T47D (cell line): ENCODE data around the gene ITPR2.
"Not testable (repeated sequence)": the region's sequence is repeated elsewhere in the genome, so short reads cannot be mapped to it uniquely, and the experiment has no call there.

Experiments used
- DNase-seq, 2 experiments: peaks; one replicate each; pipeline versions ENCODE4 v3.0.0 to v3.0.0-alpha.2; 2011 to 2012; ENCODE audit warnings: low read depth in 1 of 2, low spot score in 1 of 2
- JUND ChIP-seq: IDR thresholded peaks from 2 replicates; pipeline ENCODE4 v1.6.1; 2012; ENCODE audit warnings: low read depth
- in situ Hi-C: cut with HindIII; loops from 2 replicates; pipeline ENCODE4 v1.10.0; 2016; ENCODE audit warnings: low sequenced_read_pairs, low pct_unique_long_range_greater_than_20kb

Gene ITPR2

GRCh38 chr12:26790645-26790994 lies 42.4 kb downstream of the ITPR2 start:
- DNase-seq, result no peak
- no peak for TF ChIP-seq JUND
- in situ Hi-C loops, result no loop called here

- in situ Hi-C loops, result no loop called here
- no peak for TF ChIP-seq JUND
- peak in 1 of 2 experiments; percentile 46 for DNase-seq
Measured at GRCh38 chr12:26789731-26790644, 43.0 kb downstream of the ITPR2 start.

GRCh38 chr12:26786865-26787514 lies 46.0 kb downstream of the ITPR2 start:
- in situ Hi-C loops, result no loop called here
- no peak for DNase-seq
- no peak for TF ChIP-seq JUND

GRCh38 chr12:26786491-26786864 lies 46.5 kb downstream of the ITPR2 start:
- DNase-seq, result no peak
- no peak for TF ChIP-seq JUND
- in situ Hi-C loops, result no loop called here

GRCh38 chr12:26783816-26784379 lies 49.1 kb downstream of the ITPR2 start:
- in situ Hi-C loops, DNase-seq: not testable (repeated sequence)

GRCh38 chr12:26783131-26783526 lies 49.9 kb downstream of the ITPR2 start:
- no peak for DNase-seq
- TF ChIP-seq JUND, result no peak
- in situ Hi-C loops, result no loop called here

- in situ Hi-C loops, result no loop called here
- no peak for TF ChIP-seq JUND
- peak in 1 of 2 experiments; percentile 23 for DNase-seq
Measured at GRCh38 chr12:26782372-26783130, 50.4 kb downstream of the ITPR2 start.

GRCh38 chr12:26780656-26781055 lies 52.3 kb downstream of the ITPR2 start:
- in situ Hi-C loops, result not testable (repeated sequence)
- DNase-seq, result peak in 1 of 2 experiments; percentile 42

- DNase-seq, in situ Hi-C loops: not testable (repeated sequence)
Measured at GRCh38 chr12:26778173-26778775, 54.7 kb downstream of the ITPR2 start.

- DNase-seq, result no peak
- in situ Hi-C loops, result no loop called here
- TF ChIP-seq JUND, result no peak
Measured at GRCh38 chr12:26777236-26777635, 55.8 kb downstream of the ITPR2 start.

GRCh38 chr12:26775991-26776390 lies 57.0 kb downstream of the ITPR2 start:
- in situ Hi-C loops, DNase-seq: not testable (repeated sequence)

GRCh38 chr12:26773313-26774104 lies 59.5 kb downstream of the ITPR2 start:
- TF ChIP-seq JUND, result no peak
- in situ Hi-C loops, result no loop called here
- DNase-seq, result no peak
